NCI-H2107 (cell line): Measurements from ENCODE around the gene CYP26A1.
"Not testable (repeated sequence)": the region's sequence is repeated elsewhere in the genome, so short reads cannot be mapped to it uniquely, and the experiment has no call there.

Experiments
- DNase-seq: peaks from one replicate; lab custom pipeline; 2025; lab: John Stamatoyannopoulos, UW

Gene CYP26A1

DNA sequence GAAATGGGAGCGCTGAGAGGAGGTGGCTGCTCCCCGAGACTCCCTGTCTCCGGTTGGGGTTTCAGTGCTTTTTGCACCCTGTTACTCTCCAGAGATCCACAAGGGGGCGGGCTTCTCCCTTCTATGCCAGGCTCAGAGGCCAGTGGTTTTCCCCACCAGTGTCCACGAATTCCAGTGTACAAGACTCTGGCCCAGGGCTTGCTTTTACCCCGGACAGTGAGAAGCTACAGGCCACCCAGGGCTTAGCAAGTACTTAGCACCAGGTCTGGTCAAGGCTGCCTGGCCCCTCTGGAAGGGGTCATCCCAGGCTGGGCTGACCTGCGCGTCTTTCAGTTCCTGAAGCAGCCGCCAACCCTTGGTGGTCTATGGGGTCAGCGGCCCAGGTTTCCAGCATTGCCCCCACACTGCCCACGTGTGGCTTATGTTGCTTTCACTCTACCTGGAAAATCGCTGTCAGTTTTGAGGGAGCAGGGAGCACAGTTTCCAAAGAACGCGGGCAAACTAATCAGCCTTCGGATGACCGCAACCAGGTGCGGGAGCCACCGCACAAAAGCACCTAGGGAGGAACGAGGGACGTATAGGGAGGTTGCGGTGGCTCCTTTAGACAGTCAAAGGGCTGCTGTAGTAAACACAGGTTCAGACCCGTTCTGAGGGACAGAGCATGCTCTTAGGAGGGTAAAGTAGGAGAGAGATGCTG is 6.8 kb downstream of the CYP26A1 start:
- no peak for DNase-seq

DNA sequence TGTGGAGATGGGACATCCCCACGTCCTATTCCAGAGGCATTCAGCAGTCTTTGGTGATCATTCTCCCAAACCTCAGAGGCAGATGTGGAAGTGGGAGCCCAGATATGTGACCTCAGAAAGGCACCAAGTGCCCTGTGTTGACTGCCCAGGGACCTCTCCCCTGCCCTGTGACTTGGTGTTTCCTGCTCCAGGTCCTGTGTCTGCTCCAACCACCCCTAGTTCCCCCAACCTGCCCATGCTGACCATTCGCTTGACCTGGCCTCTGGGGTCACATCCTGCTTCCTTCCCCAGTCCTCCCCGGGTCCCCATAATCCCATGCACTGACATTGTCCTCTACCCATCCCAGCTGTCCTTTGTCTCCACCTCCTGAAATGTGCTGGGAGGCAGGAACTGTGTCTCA is 7.6 kb downstream of the CYP26A1 start:
- DNase-seq = no peak

- no peak for DNase-seq
These were observed 8.1 kb downstream of the CYP26A1 start for GRCh38 chr10:93081834-93082233.

DNA sequence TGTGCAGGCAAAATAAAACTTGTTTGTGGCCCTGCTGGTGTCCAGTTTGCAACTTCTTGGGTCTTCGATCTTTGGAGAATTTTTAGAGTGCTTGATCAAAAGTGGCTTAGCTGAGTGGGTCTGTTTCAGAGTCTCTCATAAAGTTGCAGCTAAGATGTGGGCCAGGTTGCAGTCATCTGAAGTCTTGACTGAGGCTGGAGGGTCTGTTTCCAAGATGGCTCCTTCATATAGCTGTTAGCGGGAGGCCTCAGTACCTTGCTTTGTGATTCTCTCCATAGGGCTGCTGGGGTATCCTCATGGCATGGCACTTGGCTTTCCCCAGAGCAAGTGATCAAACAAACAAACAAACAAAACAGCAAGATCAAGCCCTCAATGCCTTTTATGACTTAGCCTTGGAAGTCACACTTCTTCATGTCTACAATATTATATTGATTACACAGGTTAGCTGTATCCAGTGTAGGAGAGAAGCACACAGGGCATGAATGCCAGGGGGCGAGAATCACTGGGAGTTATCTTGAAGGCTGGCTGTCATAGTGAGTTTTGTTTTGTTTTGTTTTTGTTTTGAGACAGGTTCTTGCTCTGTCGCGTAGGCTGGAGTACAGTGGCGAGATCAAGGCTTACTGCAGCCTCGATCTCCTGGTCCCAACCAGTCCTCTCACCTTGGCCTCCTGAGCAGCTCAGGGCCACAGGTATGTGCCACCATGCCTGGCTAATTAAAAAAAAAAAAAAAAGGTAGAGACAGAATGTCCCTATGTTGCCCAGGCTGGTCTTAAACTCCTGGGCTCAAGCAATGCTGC is 10.2 kb downstream of the CYP26A1 start:
- DNase-seq = no peak

DNA sequence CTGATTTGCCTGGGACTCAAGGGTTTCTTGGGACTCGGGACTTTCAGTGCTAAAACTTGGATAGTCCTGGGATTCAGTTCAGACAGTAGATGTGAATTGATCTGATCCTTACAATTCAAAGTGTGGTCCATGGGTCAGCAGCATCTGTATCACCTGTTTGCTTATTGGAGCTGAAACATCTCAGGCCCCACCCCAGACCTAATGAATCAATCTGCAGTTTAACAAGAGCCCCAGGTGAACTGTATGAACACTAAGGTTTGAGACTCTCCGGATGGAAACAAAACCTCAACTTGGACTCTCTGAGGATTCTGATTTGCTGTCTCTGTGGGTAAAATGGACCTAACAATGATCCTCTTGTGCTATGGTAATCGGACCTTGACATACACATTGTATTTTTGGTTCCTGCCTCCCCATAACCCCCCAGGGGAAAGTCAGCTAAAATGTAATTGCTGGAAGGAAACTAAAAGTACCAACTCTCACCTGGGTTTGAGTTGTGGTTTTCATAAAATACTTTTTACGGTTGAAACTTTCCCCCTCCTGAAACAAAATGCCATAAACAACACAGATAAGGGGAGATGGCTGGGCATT is 11.7 kb downstream of the CYP26A1 start:
- no peak for DNase-seq

DNA sequence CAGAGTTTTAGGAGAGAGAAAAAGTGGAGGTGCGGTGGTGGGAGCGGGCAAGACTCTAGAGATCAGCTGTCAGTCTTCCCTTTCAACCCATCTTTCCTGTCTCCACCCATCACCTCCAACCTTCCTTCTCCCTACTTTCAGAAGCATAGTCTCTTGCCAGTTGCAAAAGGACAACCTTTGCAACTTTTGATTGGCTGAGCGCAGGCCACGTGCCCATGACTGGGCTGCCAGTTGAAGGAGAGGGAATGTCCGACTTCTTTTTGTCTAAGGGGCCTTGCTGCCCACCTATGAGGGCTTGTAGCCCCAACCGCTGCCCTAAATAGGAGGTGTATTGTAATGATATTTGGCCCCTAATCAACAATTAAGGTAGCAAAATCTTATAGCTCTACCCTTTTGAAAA is 12.6 kb downstream of the CYP26A1 start:
- DNase-seq = no peak

- DNase-seq = no peak
These were observed 14.2 kb downstream of the CYP26A1 start for GRCh38 chr10:93087846-93088245.

DNA sequence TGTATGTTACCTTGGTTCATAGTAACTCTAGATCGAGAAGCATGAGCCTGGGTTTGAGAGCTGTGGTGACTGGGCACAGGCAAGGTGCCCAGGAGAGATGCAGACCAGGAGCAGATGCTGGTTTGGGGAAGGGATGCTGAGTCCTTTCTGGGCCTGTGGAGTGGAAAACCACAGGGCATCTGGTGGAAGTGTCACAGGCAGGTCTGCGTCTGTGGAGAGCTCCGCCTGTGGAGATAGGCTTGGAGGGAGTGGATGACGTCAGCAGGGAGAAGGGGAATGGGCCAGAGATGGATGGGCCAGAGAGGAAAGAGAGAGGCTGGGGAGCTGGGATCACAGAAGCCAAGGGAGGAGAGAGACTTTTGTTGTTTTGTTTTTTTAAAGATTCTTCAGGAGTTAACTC is 14.8 kb downstream of the CYP26A1 start:
- no peak for DNase-seq

DNA sequence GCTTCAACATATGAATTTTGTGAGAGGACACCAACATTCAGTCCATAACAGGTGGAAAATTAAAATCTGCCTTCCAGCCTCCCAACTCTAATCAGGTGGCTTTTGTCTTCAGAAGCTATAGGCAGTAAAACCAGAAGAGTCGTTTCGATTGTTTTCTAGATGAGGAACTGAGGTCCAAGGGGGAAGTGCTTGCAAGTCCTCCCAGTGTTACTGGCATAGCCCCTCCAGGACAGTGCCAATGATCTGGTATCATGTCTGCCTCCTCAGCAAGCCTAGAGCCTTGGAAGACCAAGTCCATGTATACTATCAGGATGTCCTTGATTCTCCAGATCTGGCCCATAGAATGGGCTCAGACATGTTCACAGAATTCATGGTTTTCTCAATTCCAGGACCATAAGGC is 16.9 kb downstream of the CYP26A1 start:
- no peak for DNase-seq

- no peak for DNase-seq
These were observed 18.3 kb downstream of the CYP26A1 start for GRCh38 chr10:93091960-93092359.

DNA sequence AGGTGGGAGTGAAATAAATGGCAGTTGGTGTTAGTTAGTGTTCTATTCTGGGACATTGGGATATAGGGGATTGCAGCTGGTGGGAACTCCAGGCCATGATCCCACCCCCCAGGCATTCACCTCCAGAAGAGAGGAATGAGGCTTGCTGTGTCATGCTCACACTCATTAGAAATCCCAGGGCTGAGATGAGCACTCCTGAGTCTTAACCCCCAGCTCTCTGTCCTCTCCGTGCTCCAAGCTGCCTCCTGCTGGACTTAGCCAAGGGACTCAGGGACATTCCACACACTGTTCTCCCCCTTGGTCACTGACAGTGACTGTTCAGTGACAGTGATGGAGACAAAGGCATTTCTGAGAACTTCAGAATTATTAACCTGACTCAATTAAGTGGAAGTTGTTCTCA is 21.5 kb downstream of the CYP26A1 start:
- DNase-seq = no peak

GRCh38 chr10:93096901-93097300 is 23.2 kb downstream of the CYP26A1 start:
- no peak for DNase-seq

- DNase-seq = no peak
These were observed 23.7 kb downstream of the CYP26A1 start for GRCh38 chr10:93097386-93097785.

DNA sequence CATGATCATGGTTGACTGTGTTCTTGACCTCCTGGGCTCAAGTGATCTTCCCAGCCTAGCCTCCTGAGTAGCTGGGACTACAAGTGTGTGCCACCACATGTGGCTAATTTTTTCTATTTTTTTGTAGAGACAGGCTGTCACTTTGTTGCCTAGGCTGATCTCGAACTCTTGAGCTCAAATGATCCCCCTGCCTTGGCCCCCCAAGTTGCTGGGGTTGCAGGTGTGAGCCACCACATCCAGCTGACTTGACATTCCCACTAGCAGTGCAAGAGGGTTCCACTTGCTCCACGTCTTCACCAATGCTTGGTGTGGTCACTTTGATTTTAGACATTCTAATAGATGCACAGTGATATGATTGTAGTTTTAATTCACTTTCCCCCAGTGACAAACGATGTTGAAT is 25.1 kb downstream of the CYP26A1 start:
- DNase-seq = no peak

DNA sequence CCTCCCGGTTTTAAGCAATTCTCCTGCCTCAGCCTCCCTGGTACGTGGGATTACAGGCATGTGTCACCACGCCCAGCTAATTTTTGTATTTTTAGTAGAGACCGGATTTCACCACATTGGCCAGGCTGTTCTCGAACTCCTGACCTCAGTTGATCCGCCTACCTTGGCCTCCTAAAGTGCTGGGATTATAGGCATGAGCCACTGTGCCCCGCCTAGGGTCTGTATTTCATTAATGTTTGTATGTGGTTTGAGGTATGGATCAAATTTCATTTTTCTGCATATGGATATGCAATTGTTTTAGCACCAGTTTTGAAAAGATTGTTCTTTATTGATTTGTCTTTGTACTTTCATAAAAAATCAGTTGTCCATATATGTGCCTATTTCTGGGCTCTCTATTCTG is 26.0 kb downstream of the CYP26A1 start:
- no peak for DNase-seq

- not testable (repeated sequence) for DNase-seq
These were observed 27.5 kb downstream of the CYP26A1 start for GRCh38 chr10:93101148-93101547.

GRCh38 chr10:93103953-93104352 is 30.3 kb downstream of the CYP26A1 start:
- DNase-seq = no peak

DNA sequence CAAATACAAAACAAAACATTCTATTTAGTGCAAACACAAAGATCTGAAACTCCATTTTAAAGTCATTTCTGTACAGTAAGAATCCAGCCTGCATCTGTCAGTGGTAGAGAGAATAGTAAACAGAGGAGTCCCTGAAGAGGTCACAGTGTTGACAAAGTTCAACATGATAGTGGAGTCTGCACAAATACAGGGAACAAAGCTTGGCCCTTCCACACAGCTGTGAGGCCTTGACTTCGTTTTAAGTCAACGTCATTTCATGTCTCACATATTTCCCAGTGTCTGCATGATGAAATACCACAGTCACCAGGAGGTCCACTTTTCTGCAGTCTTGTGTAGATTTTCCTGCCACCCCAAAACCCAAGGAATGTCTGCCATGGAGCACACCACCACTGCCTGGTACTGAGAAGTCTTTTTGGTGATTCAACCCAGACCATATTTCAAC is 33.0 kb downstream of the CYP26A1 start:
- no peak for DNase-seq

GRCh38 chr10:93110472-93111146 is 36.9 kb downstream of the CYP26A1 start:
- DNase-seq = no peak

GRCh38 chr10:93113042-93113441 is 39.3 kb downstream of the CYP26A1 start:
- DNase-seq = no peak

DNA sequence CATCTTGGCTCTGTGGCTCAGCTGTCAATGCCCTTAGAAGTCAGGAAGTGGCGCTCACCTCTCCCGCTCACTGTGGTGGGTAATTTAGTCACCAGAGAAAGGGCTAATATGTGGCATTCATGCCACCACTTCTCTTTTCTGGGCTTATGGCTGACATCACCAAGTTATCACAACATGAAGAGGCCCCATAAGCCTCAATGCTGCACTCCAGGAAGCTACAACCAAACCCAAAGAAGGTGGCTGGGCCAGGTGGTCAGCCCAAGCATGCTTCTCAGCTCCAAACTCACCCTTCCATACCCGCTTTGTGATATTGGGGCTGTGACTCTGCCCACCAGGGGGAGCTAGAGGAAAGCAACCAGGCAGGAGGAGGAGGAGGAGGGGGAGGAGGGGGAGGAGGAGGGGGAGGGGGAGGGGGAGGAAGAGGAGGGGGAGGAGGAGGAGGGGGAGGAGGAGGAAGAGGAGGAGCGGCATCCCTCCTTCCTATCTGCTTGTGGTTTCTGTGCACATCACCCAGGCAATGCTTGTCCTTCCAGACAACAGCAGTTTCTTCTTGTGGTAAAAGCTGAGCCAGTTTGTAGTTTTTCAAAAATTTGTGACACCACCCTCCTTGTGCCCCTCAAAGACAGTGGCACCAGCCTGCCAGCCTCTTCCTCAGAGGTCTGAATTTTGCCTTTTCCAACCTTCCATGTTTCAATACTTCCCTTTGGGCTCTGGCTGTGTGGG is 42.1 kb downstream of the CYP26A1 start:
- peak; percentile 2 for DNase-seq

GRCh38 chr10:93121311-93121710 is 47.6 kb downstream of the CYP26A1 start:
- DNase-seq = no peak
